Kidney tubule cell (primary cell): ENCODE results near the gene NCOR2.

Experiments
- DNase-seq: peaks from one replicate; pipeline ENCODE4 v3.0.0-alpha.2; 2018; ENCODE audit warnings: low spot score

NCOR2 gene

GRCh38 chr12:124525927-124526692, 41.3 kb downstream of the NCOR2 start:
- no peak for DNase-seq

GRCh38 chr12:124525455-124525854, 42.0 kb downstream of the NCOR2 start:
- no peak for DNase-seq

GRCh38 chr12:124524231-124524925, 43.0 kb downstream of the NCOR2 start:
- peak; percentile 74 for DNase-seq

GRCh38 chr12:124523071-124523470, 44.3 kb downstream of the NCOR2 start:
- DNase-seq: no peak

- DNase-seq: no peak
Measured at GRCh38 chr12:124520907-124521306, 46.5 kb downstream of the NCOR2 start.

GRCh38 chr12:124520265-124520701, 47.1 kb downstream of the NCOR2 start:
- peak; percentile 77 for DNase-seq

- DNase-seq: no peak
Measured at GRCh38 chr12:124519746-124520145, 47.7 kb downstream of the NCOR2 start.

- peak; percentile 98 for DNase-seq
Measured at GRCh38 chr12:124518051-124518932, 49.1 kb downstream of the NCOR2 start.
